ENCODE measurements around the gene SLC26A5.
A peak's percentile ranks its signal among the peaks of the same experiment; 100 is the strongest.

The SLC26A5 gene

GRCh38 chr7:103344453-103345149, 101.4 kb downstream of the SLC26A5 start, which contains the start of gene DNAJC2:
Gene DNAJC2, minus strand, starts transcription at chr7:103344767. Its CDS starts 145 bp downstream, at chr7:103344622.
- peak; percentile 37 for FAIRE-seq

GRCh38 chr7:103343758-103344452, 102.1 kb downstream of the SLC26A5 start:
- FAIRE-seq: no peak

GRCh38 chr7:103343332-103343731, 102.7 kb downstream of the SLC26A5 start:
- FAIRE-seq: no peak

GRCh38 chr7:103341466-103341865, 104.5 kb downstream of the SLC26A5 start:
- no peak for FAIRE-seq

GRCh38 chr7:103338864-103339263, 107.1 kb downstream of the SLC26A5 start:
- no peak for FAIRE-seq

GRCh38 chr7:103336761-103337160, 109.2 kb downstream of the SLC26A5 start:
- no peak for FAIRE-seq

GRCh38 chr7:103325744-103326143, 120.3 kb downstream of the SLC26A5 start:
- peak; percentile 41 for FAIRE-seq
